DMS153 treated with DMSO at 0.1 percent for 48 hours (cell line): Measurements from ENCODE around the gene MT1G.
"Not testable (repeated sequence)": the region's sequence is repeated elsewhere in the genome, so short reads cannot be mapped to it uniquely, and the experiment has no call there.

Source experiments
- DNase-seq: peaks from one replicate; lab custom pipeline; 2025; ENCODE audit not compliant: unreplicated experiment; lab: John Stamatoyannopoulos, UW

Gene MT1G

GRCh38 chr16:56667581-56668571 is at the start of gene MT1G:
MT1G (minus strand) TSS chr16:56668065; CDS start chr16:56667993, 72 bp downstream.
- peak; percentile 48 for DNase-seq

GRCh38 chr16:56717532-56717931 is 49.7 kb upstream of the MT1G start:
- not testable (repeated sequence) for DNase-seq

DNA sequence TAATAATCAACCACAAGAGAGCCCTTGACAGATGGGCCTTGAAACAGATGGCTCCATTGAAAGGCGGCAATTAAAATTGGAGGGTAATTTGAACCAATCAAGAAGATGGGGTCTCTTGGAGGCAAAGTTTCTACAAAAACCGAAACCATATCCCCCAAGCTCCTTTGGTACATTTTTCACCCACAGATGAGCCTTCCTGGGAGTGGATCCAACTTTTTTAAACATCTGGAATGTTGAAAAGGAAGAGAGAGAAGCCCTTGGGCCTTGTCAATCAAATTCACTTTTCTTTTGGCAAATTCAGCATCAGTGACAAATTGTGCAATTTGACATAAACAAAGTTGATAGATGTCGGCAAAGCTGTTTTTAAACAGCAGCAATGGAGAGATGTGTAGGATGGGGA is 48.9 kb upstream of the MT1G start:
- DNase-seq, result no peak

- no peak for DNase-seq
Observed at GRCh38 chr16:56715126-56715525, 47.3 kb upstream of the MT1G start.

- no peak for DNase-seq
Observed at GRCh38 chr16:56713794-56714193, 45.9 kb upstream of the MT1G start.

DNA sequence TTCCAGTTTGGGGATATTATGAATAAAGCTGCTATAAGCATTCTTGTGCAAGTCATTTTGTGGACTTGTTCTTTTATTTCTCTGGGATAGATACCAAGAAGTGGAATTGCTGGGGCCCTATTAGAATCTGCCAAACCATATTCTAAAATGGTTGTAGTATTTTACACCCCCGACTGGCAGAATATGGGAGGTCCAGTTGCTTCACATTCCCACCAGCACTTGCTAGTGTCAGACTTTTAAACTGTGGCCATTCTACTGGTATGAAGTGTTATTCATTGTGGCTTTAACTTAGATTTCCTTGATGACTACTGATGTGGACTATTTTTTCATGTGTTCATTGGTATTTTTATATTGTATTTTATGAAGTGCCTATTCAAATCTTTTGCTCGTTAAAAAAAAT is 44.0 kb upstream of the MT1G start:
- no peak for DNase-seq

DNA sequence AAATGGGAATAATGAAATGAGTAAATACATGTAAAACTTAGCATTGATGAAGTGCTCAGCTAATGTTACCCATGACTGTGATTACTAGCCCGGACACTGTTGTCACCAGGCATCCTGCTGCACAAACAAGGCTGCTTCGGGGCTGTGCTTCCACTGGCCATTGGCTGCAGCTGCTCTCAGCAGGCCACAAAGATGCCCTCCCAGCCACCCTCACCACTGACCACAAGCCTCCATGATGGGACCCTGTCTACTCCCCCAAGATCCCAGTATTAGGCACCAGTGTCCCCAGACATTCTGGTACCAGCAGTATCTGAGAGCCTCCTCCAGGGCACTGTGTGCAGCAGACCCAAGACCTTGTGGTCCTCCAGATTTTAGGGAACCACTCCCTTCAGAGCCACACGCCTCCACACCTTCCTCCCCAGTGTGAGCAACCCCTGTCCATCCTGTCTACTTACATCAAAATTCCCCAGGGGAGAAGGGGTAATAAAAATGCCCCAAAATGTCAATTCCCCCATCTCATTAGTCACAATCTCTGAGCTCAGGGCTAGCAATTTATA is 42.4 kb upstream of the MT1G start:
- DNase-seq, result no peak

DNA sequence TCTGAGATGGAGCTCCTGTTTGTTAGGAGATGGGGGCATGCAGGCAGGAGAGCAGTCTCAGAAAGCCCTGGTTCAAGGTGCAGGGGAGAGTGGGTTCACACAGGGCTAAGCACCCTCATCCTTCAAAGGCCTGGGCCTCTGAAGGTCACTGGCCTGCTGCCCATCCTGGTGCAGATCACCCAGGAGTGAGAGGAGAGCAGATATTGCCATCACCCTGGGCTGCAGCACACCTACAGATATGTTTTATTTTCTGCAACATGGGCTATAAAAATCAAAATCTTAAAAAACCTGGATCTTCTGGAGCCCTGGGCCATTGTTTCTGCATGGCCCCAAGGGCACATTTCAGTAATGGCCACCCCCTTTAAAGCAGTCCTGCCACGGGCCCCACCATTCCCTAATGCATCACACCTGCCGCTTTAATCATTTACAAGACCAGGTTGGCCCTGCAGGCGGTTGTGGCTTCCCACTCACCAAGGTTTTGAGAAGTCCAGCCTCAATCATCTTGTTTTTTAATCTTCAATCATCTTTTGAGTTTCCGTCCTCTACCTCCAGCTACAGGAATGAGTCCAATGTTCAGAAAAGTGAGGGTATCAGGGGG is 41.7 kb upstream of the MT1G start:
- DNase-seq, result no peak

GRCh38 chr16:56708525-56709442 is 40.9 kb upstream of the MT1G start:
- no peak for DNase-seq

DNA sequence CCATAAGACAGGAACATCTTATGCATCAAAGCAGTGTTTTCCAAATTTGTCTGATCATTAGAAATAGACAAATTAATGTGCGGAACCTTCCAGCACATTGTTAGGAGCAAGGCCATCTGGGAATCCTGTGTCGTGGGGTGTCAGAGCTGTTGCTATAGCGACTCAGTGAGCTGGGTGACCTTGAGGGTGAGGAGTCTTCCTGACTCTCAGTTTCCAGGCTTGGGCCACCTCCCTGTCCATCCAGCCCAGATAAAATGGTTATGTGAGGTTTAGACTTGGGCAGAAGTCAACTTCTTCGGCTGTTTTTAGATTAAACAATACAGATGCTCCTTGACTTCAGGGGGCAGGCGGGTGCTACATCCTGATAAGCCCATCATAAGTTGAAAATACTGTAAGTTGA is 35.0 kb upstream of the MT1G start:
- no peak for DNase-seq

DNA sequence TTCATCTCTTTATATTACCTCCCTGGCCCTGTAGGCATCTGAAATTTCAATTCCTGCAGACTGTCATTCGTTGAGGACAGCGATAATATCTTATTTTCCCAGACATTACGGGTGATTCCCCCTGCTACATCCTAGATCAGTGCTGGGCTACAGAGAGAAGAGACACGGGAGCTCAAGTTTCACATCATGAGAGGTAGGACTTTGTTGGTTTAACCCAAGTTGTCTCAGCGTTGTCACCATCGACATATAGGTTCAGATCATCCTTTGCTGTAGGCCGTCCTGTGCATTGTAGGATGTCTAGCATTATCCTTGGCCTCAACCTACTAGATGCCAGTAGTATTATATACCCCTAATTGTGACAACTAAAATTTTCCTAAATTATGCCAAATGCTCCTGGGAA is 33.7 kb upstream of the MT1G start:
- DNase-seq, result no peak

DNA sequence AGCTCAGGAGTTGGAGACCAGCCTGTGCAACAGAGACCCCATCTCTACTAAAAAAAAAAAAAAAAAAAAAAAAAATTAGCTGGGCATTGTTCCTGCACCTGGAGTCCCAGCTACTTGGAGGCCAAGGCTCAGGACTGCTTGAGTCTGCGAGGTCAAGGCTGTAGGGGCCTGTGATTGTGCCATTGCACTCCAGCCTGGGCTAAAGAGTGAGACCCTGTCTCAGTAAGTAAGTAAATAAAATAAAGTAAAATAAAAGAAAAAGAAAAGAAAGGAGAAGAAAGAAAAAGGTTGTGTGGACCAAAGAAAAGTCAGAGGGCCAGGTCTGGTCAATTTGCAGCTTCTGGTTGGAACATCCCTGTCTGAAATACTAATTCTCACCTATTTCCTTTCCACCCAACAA is 32.8 kb upstream of the MT1G start:
- DNase-seq, result no peak

DNA sequence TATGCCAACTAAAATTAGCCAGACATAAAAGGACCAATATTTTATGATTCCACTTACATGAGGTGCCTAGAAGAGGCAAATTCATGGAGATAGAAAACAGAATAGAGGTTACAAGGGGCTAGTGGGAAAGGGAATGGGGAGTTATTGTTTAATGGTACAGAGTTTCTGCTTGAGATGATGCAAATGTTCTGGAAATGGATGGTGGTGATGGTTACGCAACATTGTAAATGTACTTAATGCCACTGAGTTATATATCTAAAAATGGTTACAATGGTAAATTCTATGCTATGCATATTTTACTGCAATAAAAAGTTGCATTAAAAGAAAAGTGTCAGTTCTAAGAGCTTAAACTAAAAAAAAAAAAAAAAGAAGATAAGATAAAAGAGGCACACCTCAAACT is 32.3 kb upstream of the MT1G start:
- DNase-seq, result no peak

DNA sequence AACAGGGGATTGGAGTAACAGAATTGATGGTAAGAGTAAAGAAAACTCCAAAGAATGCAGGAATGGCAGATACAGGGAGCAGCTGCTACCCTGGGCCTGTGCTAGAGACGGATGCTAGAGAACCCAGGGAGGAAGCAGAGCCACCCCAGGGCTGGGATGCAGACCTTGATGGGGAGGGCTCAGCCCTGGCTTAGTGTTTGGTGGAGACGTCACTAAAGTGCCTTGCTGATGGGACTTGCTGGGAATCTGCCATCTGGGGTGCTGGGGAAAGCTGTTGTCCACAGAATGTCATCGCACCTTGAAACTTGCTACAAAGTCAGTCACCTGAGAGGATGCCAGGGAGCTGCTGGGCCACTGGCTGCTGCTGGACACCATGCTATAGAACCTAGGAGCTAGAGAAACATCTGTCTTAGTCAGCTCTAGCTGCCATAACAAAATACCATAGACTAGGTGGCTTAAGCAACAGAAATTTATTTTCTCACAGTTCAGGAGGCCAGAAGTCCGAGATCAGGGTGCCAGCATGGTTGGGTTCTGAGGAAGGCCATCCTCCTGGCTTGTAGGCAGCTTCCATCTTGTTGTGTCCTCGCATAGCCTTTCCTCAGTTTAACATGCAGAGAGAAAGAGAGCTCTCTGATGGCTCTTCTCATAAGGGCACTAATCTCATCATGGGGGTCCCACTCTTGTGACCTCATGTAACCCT is 29.7 kb upstream of the MT1G start:
- no peak for DNase-seq

DNA sequence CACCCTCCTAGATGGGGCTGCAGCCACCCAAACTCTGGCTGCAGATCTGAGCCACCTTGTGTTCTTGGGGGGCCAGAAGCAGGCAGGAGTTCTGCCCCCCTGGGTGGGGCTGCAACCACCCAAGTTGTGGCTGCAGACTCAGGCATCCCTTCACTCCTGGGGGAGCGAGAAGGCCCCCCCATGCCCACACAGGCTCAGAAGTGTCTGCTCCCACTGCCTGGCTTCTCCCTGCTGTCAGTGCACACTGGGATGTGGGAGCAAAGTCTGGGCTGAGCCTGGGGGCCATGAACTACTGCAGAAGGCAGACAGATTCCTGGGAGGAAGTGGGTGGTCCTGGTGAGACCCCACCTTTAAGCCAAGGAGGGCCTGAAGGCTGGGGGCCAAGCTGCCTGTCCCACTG is 27.4 kb upstream of the MT1G start:
- no peak for DNase-seq

GRCh38 chr16:56691885-56692284 is 24.0 kb upstream of the MT1G start:
- no peak for DNase-seq

DNA sequence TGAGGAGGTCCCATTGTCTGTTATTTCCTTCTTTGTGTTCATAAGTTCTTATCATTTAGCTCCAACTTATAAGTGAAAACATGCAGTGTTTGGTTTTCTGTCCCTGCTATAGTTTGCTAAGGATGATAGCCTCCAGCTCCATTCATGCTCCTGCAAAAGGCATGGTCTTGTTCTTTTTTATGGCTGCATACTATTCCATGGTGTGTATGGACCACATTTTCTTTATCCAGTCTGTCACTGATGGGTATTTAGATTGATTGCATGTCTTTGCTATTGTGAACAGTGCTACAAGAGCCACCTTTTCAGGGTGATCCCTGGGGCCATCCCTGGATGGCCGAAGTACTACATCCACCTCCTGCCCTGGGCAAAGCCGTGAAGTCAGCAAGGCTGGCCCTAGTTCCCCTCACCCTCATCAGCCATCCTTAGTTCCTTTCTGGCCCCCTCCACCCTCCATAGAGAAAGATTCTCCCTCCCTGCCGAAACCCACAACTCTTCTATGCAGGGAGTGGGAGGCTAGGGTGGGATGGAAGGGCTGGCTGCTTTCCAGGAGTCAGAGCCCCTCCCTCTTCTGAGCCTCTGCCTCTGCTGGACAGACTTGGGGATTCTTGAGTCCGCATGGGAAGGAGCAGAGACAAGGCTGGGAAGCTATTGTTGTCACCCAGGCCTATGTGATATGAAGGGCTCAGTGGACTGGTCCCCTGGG is 22.7 kb upstream of the MT1G start:
- no peak for DNase-seq

DNA sequence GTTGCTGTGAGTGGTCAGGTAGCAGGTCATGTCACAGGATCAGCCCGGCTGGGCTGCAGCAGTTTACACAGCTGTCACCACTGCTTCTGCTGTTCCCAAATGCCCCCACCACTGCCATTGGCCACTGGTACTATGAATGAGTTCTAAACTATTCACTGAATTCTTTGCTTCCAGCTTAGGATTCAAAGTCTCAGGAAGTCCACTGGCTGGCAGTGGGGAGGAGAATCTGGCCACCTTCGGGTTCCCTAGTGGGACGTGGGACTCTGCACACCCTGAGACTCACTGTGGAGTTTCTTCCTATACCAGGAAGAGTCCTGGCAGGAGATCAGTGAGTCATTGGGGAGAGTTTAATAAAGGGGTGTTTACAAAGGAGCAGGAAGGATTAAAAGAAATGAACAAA is 21.3 kb upstream of the MT1G start:
- no peak for DNase-seq

- DNase-seq, result no peak
Observed at GRCh38 chr16:56688762-56689161, 20.9 kb upstream of the MT1G start.

DNA sequence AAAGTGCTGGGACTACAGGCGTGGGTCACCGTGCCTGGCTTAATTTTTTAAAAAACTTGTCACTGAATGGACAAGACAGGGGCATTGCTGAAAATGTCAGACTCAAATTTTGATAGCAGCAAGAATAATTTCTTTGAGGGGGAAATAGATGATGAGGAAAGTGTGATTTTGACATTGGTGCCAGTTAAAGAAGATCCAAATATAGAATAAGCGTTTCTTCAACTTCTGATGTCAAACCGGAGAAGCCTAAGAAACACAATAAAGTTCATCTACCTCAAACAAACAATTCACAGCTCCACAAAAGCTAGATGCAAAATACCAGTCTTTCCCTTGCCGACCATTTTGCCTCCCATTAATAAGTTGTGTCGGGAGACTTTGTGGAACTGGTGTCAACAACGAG is 18.9 kb upstream of the MT1G start:
- DNase-seq, result no peak
